Uterus (tissue), 4 donors: ENCODE data around the gene MED13L. TPM values are rescaled to one million over a fixed set of nuclear protein-coding genes. Genes with fewer than 3 reads are reported as not detected.
A peak's percentile ranks its signal among the peaks of the same experiment; 100 is the strongest.

ENCODE experiments used
- DNase-seq, 2 donors: peaks; one replicate each; pipeline ENCODE4 v3.0.0-alpha.2; 2019 to 2020
- H3K27ac ChIP-seq, 2 donors: fragments of 200-600 bp; sonication (generic); 1 replicate in 1 of 2; 2 replicates in 1 of 2; pipeline ENCODE4 v1.5.1; 2016 to 2018
- H3K27me3 ChIP-seq, 2 donors: fragments of 200-600 bp; sonication (generic); one replicate each; pipeline ENCODE4 v1.5.1; 2018 to 2019; ENCODE audit warnings: control low read depth in 1 of 2
- H3K36me3 ChIP-seq, 2 donors: fragments of 200-600 bp; sonication (generic); one replicate each; pipeline ENCODE4 v1.5.1; 2019; ENCODE audit warnings: control low read depth in 1 of 2
- H3K4me1 ChIP-seq, 2 donors: fragments of 200-600 bp; sonication (generic); one replicate each; pipeline ENCODE4 v1.5.1; 2018 to 2019; ENCODE audit warnings: control low read depth in 1 of 2
- H3K4me3 ChIP-seq, 2 donors: fragments of 200-600 bp; sonication (generic); 1 replicate in 1 of 2; 2 replicates in 1 of 2; pipeline ENCODE4 v1.5.1; 2018 to 2019; ENCODE audit warnings: mild to moderate bottlenecking in 1 of 2
- H3K9me3 ChIP-seq, 2 donors: fragments of 200-600 bp; sonication (generic); one replicate each; pipeline ENCODE4 v1.5.1; 2019; ENCODE audit warnings: control low read depth in 1 of 2
- POLR2A ChIP-seq, 2 donors: fragments of 450-650 bp; IDR thresholded peaks; one replicate each; pipeline ENCODE4 v1.6.1; 2016; ENCODE audit warnings: antibody characterized with exemption in 2 of 2, mild to moderate bottlenecking in 1 of 2, moderate library complexity in 1 of 2
- intact Hi-C: fragments of 100-400 bp; cut with DNase I; formaldehyde crosslinking; loops from one replicate; pipeline ENCODE4 v1.15.1; 2023; ENCODE audit warnings: low total_unique reads
- total RNA-seq, 4 donors: library from RNA; depleted of rRNA in 3 of 4; stranded (reverse); fragments of >200 nt in 3 of 4; gene quantifications; one replicate each; pipeline versions ENCODE4 v1.1.0 to v1.2.4, GENCODE V29; 2014 to 2023
- TF ChIP-seq, protein P1 (sequence below), 4 experiments: fragments of 200-600 bp in 2 of 4; fragments of 450-650 bp in 2 of 4; sonication (generic) in 2 of 4; IDR thresholded peaks; one replicate each; pipeline ENCODE4 v1.5.1; 2016 to 2019; ENCODE audit warnings: antibody characterized with exemption in 4 of 4, mild to moderate bottlenecking in 2 of 4, moderate library complexity in 1 of 4
- donor health status: DM: yes; HTN: yes; CAD: no.

Gene MED13L
- total RNA-seq, 4 donors from 2014 or later, result 189 to 314 (median 254) TPM

DNA sequence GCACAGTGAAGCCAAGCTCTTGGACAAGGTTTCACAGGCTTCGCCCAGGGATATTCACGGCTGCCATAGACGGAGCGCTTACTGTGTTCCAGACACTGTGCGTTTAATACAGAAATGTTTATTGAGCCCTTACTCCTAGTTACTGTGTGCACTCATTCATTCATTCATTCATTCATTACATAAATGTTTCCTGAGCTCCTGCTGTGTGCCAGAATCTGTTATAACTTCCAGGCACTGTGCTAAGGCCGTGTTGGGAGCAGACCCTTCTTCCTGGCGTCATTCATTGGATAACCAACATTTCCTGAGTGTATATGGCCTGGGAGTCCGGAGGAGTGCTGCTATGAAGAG lies 760 bp upstream of the MED13L start:
- no peak for DNase-seq
- Histone ChIP-seq H3K27me3 (no peaks in the 10 kb centered on the region), H3K36me3 (no peaks in the 10 kb centered on the region), H3K9me3 (no peaks in the 10 kb centered on the region), H3K4me3 (peak overlapping the region; percentile 15 to 94), H3K4me1 (peaks cover 0 to 3% of the 10 kb centered on the region in 2 donors), H3K27ac (peak overlapping the region; percentile 98 to 99)
- no peak for TF ChIP-seq POLR2A (IDR thresholded peaks at IDR 0.05)
- TF ChIP-seq, protein P1, sequence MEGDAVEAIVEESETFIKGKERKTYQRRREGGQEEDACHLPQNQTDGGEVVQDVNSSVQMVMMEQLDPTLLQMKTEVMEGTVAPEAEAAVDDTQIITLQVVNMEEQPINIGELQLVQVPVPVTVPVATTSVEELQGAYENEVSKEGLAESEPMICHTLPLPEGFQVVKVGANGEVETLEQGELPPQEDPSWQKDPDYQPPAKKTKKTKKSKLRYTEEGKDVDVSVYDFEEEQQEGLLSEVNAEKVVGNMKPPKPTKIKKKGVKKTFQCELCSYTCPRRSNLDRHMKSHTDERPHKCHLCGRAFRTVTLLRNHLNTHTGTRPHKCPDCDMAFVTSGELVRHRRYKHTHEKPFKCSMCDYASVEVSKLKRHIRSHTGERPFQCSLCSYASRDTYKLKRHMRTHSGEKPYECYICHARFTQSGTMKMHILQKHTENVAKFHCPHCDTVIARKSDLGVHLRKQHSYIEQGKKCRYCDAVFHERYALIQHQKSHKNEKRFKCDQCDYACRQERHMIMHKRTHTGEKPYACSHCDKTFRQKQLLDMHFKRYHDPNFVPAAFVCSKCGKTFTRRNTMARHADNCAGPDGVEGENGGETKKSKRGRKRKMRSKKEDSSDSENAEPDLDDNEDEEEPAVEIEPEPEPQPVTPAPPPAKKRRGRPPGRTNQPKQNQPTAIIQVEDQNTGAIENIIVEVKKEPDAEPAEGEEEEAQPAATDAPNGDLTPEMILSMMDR (IDR thresholded peaks at IDR 0.05), result no peak
- intact Hi-C loops, result loop anchor here (10.0 kb wide), 1 partner anchor 317 kb away; no protein-coding TSS in a partner anchor

DNA sequence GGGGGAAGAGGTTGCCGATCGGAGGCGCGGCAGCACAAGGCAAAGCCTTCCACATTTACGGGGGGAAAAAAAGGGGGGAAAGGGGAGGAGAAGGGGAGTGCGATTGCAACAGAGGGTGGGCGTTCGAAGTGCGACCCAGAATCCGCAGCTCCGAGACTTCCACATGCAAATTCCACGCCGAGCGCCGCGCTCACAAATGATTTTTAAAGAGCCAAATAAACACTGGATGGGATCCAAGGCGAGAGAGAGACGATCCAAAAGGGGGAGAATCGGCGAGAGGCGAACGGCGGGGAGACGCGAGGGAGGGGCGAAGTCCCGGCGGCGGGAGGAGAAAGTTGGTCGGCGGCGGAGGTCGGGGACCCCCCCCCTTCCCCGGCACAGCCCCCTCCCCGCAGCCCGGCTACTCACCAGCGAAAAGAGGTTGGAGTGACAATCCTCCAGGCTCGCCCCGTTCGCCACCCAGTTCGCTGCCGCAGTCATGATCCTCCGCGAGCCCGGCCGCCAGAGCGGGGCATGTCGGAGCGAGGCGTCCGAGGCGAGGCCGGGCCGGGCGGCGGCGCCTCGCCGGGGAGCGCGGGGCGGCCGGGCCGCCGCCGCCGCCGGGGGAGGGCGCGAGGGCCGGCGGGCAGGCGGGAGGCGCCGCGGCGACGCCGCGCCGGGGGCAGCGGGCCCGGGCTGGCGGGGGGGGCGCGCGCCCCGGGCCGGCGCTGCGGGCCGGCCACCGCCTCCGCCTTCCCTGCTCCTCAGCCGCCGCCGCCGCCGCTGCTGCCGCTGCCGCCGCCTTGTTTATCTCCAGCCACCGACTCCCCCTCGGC lies 634 bp downstream of the MED13L start:
- Histone ChIP-seq H3K27me3 (no peaks in the 10 kb centered on the region), H3K9me3 (no peaks in the 10 kb centered on the region), H3K4me1 (peaks cover 0 to 5% of the 10 kb centered on the region in 2 donors), H3K27ac (peak overlapping the region; percentile 98 to 99), H3K4me3 (peak overlapping the region; percentile 84 to 94), H3K36me3 (no peaks in the 10 kb centered on the region)
- DNase-seq, result peak; percentile 72 to 73
- intact Hi-C loops, result loop anchor here (10.0 kb wide), 1 partner anchor 318 kb away; no protein-coding TSS in a partner anchor
- peak in 1 of 2 donors; percentile 12 for TF ChIP-seq POLR2A (IDR thresholded peaks at IDR 0.05)
- TF ChIP-seq, protein P1 (IDR thresholded peaks at IDR 0.05), result peak in 1 of 4 experiments; percentile 21

DNA sequence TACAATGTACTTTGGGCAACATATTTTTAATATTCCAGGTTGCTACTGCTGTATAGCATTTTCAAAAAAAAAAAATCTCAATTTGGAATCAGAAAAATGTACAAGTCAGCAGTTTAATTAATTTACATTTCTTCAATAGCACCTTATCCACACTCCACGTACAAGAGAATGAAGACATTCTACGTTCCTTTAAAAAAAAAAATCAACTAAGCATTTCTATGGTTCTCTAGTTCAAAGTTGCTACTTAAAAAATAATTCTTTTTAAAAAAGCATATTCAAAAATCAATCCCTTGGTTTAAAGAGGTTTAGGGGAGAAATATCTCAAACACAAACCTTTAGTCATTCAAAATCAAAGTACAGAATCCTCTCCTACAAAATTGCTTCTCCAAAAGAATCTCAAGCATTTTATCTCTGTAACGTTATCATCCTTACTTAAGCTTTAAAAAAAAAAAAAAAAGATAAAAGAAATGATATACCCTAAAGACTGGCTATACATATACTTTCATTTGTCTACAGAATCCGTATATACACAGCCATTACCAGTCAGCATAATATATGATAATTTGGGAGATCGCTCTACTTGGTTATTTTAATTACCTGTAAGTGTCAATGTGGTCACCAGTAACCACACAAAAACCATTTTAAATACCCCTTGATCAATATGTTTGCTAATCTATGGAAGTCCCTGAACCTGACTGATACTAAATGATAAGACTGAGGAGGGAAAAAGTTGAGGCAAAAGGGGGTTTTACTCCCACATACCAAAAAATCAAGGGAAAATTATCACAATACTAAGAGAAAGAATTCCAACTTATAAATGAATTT lies 2.7 kb downstream of the MED13L start:
- intact Hi-C loops, result loop anchor here (10.0 kb wide), 1 partner anchor 320 kb away; no protein-coding TSS in a partner anchor
- Histone ChIP-seq H3K36me3 (no peaks in the 10 kb centered on the region), H3K27me3 (no peaks in the 10 kb centered on the region), H3K9me3 (no peaks in the 10 kb centered on the region), H3K4me3 (peak overlapping the region in 1 of 2 donors; percentile 94), H3K4me1 (peaks cover 0 to 5% of the 10 kb centered on the region in 2 donors), H3K27ac (peak overlapping the region in 1 of 2 donors; percentile 99)
- TF ChIP-seq, protein P1 (IDR thresholded peaks at IDR 0.05), result no peak
- no peak for TF ChIP-seq POLR2A (IDR thresholded peaks at IDR 0.05)
- no peak for DNase-seq

DNA sequence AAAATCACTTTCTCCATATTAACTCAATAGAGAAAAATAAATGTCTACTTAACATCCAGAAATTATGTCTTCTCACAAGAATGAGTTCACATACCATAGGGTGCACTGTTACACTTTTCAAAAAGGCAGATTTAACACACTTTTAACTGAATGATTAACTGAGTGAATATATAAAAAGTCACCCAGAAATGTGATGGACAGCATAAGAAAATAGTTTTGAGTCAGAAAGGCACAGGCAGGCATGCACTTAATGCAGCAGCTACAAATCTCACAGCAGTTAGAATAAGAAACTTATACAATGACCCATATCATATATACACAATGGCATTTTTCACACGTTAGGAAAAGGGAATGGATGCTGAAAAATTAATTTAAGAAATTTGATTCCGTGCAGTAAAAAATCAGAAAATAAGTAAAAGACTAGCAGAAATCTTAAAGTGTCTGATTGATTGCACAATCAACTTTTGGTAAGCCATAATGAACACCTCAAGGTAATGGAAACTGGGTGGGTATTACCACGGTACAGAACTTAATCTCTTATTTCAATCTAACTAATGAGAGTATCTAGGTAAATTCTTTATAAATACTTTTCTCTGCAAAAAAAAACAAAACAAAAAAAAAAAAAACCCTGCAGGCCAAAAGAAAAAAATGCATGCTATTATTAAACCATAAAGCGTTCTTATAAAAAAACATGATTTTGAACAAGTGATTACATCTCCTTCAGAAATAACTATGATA lies 3.5 kb downstream of the MED13L start:
- Histone ChIP-seq H3K36me3 (no peaks in the 10 kb centered on the region), H3K4me3 (peak overlapping the region in 1 of 2 donors; percentile 94), H3K27me3 (no peaks in the 10 kb centered on the region), H3K27ac (no peak overlapping the region), H3K4me1 (peaks cover 0 to 5% of the 10 kb centered on the region in 2 donors), H3K9me3 (no peaks in the 10 kb centered on the region)
- TF ChIP-seq, protein P1 (IDR thresholded peaks at IDR 0.05), result no peak
- TF ChIP-seq POLR2A (IDR thresholded peaks at IDR 0.05), result no peak
- intact Hi-C loops, result loop anchor here (10.0 kb wide), 1 partner anchor 321 kb away; no protein-coding TSS in a partner anchor
- DNase-seq, result no peak
